Common myeloid progenitor, CD34-positive (primary cell): ENCODE measurements around the gene THYN1.
"Not testable (repeated sequence)": the region's sequence is repeated elsewhere in the genome, so short reads cannot be mapped to it uniquely, and the experiment has no call there.

Experiments
- CTCF ChIA-PET: fragments of 350-600 bp; sonication (Branson Sonifier 250); formaldehyde crosslinking; loops from one replicate; lab custom pipeline; 2021; ENCODE audit warnings: antibody characterized with exemption; lab: Charles Lee
- POLR2A ChIA-PET: fragments of 350-600 bp; sonication (Branson Sonifier 250); formaldehyde crosslinking; loops from one replicate; lab custom pipeline; 2021; ENCODE audit warnings: antibody characterized with exemption; lab: Charles Lee
- DNase-seq, 3 donors: peaks; one replicate each; pipeline versions ENCODE4 v3.0.0 to v3.0.0-alpha.2; 2013
- H3K27ac ChIP-seq, 2 experiments: 1 replicate in 1 of 2; 2 replicates in 1 of 2; pipeline ENCODE4 v1.7.0; 2013; ENCODE audit warnings: inconsistent platforms in 2 of 2, low read length in 2 of 2, mild to moderate bottlenecking in 2 of 2, low read depth in 1 of 2, moderate library complexity in 1 of 2; ENCODE audit not compliant: severe bottlenecking in 2 of 2, insufficient read depth in 1 of 2, poor library complexity in 1 of 2
- H3K27me3 ChIP-seq, 5 experiments: replicated peaks in 2 of 5; 1 replicate in 3 of 5; 2 replicates in 2 of 5; pipeline versions ENCODE4 v1.6.1 to v1.7.0; 2013; ENCODE audit warnings: low read length in 4 of 5, mild to moderate bottlenecking in 2 of 5, moderate library complexity in 2 of 5, inconsistent platforms in 1 of 5; ENCODE audit not compliant: insufficient read depth in 5 of 5, control insufficient read depth in 4 of 5
- H3K36me3 ChIP-seq, 4 experiments: 1 replicate in 2 of 4; 2 replicates in 2 of 4; pipeline versions ENCODE4 v1.6.1 to v1.7.0; 2013; ENCODE audit warnings: low read length in 3 of 4, control low read depth in 1 of 4, mild to moderate bottlenecking in 1 of 4; ENCODE audit not compliant: control insufficient read depth in 4 of 4, insufficient read depth in 4 of 4
- H3K4me1 ChIP-seq, 4 experiments: 1 replicate in 3 of 4; 2 replicates in 1 of 4; pipeline versions ENCODE4 v1.6.1 to v1.7.1; 2013; ENCODE audit warnings: low read length in 3 of 4, mild to moderate bottlenecking in 3 of 4, control low read depth in 1 of 4, inconsistent platforms in 1 of 4, moderate library complexity in 1 of 4; ENCODE audit not compliant: control insufficient read depth in 4 of 4, insufficient read depth in 4 of 4; ENCODE audit errors: control extremely low read depth in 1 of 4
- H3K4me3 ChIP-seq, 7 experiments: 1 replicate in 4 of 7; 2 replicates in 3 of 7; pipeline versions ENCODE4 v1.5.1 to v1.7.0; 2013; ENCODE audit warnings: mild to moderate bottlenecking in 7 of 7, low read length in 6 of 7, moderate library complexity in 6 of 7, inconsistent platforms in 2 of 7, low read depth in 2 of 7, control low read depth in 1 of 7; ENCODE audit not compliant: insufficient read depth in 4 of 7, control insufficient read depth in 1 of 7; ENCODE audit errors: extremely low read depth in 1 of 7
- H3K9me3 ChIP-seq, 5 experiments: 1 replicate in 4 of 5; 2 replicates in 1 of 5; pipeline versions ENCODE4 v1.6.1 to v1.7.1; 2013; ENCODE audit warnings: low read length in 4 of 5, mild to moderate bottlenecking in 2 of 5, inconsistent platforms in 1 of 5, low read depth in 1 of 5, moderate library complexity in 1 of 5; ENCODE audit not compliant: control insufficient read depth in 4 of 5, insufficient read depth in 2 of 5; ENCODE audit errors: control extremely low read depth in 1 of 5
- WGBS: methylation state at CpG from one replicate; pipeline ENCODE4 v1.1.5; 2013; ENCODE audit not compliant: insufficient coverage; 5-methylcytosine and 5-hydroxymethylcytosine counted together

THYN1 gene

DNA sequence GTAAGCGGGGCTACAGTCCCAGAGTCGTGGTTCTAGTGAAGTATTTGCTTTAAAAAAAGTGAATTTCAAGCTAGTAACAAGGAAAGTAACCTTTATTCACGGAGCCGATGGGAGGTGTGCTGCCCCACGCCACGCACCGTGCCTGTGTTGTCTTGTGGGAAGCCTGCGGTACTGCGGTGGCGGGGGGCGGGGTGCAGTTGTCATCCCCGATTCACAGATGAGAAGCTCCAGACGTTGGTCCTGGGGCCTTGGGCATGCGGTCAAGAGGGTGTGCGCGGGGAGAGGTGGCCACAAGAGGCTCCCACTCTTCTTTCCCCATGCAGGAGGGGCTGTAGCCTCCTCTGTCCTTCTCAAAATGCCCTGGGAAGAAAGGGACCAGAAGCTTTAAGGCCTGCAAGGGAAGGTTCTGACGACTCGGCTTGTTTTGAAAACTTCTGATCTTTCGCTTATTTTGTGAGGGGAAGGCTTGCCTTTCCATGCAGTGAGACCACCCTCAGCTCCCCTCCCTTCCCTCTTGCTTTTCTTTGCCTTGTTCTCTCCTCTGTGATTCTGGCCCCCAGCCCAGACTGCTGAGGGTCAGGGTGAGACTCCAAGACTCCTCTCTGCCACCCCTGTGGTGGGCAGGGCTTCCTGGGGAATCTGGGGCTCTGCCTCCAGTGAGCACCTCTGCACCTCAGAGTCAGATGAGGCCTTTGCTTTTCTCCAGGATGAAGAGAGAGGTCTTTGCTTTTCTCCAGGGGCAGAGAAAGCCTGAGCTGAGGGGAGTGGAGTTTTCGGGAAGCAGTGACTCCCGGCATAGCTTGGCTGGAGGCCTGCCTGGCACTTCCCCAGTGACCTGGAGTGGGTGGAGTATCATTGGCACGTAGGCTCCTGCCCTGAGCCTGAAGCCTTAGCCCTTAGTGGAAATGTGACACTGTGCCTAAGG, 29.2 kb upstream of the THYN1 start:
- DNase-seq = no peak
- peaks cover 0 to 11% (median 4%) of the 10 kb centered on the region in 5 experiments for H3K9me3 ChIP-seq
- no peak overlapping the region for H3K4me3 ChIP-seq
- peaks cover 9 to 37% (median 16%) of the 10 kb centered on the region in 5 experiments for H3K27me3 ChIP-seq
- ChIA-PET CTCF (no interaction called here), POLR2A (no interaction called here)
- H3K4me1 ChIP-seq = peaks cover 0 to under 1% (median 0%) of the 10 kb centered on the region in 4 experiments
- WGBS = 96% methylated on average over 18 of the region's 22 CpGs
- H3K36me3 ChIP-seq = no peaks in the 10 kb centered on the region
- no peak overlapping the region for H3K27ac ChIP-seq

GRCh38 chr11:134281635-134282034, 28.5 kb upstream of the THYN1 start:
- H3K4me1 ChIP-seq, DNase-seq, H3K4me3 ChIP-seq, H3K36me3 ChIP-seq, H3K27ac ChIP-seq, POLR2A ChIA-PET, CTCF ChIA-PET: not testable (repeated sequence)
- 100% methylated on average over 1 of the region's 17 CpGs for WGBS
- Histone ChIP-seq H3K27me3 (peaks cover 9 to 44% (median 21%) of the 10 kb centered on the region in 5 experiments), H3K9me3 (peaks cover 0 to 11% (median 4%) of the 10 kb centered on the region in 5 experiments)

- peaks cover 14 to 73% (median 37%) of the 10 kb centered on the region in 5 experiments for H3K27me3 ChIP-seq
- H3K9me3 ChIP-seq = peaks cover 0 to 11% (median 4%) of the 10 kb centered on the region in 5 experiments
- H3K4me3 ChIP-seq = no peak overlapping the region
- no peaks in the 10 kb centered on the region for H3K36me3 ChIP-seq
- 100% methylated on average over 2 of the region's 4 CpGs for WGBS
- ChIA-PET POLR2A (no interaction called here), CTCF (interaction anchor here (0.9 to 1.1 kb wide), 2 partner anchors 8 to 12 kb away, joined by 3 to 4 read pairs; no protein-coding TSS in a partner anchor)
- H3K4me1 ChIP-seq = peaks cover 0 to 22% (median 19%) of the 10 kb centered on the region in 4 experiments
- no peak for DNase-seq
- H3K27ac ChIP-seq = no peak overlapping the region
Observed at GRCh38 chr11:134278356-134278755, 25.2 kb upstream of the THYN1 start.

- 27% methylated on average over 29 of the region's 36 CpGs for WGBS
- peak overlapping the region in 3 of 7 experiments; percentile 54 to 72 (median 57) for H3K4me3 ChIP-seq
Observed at GRCh38 chr11:134277183-134278001, 24.2 kb upstream of the THYN1 start.

DNA sequence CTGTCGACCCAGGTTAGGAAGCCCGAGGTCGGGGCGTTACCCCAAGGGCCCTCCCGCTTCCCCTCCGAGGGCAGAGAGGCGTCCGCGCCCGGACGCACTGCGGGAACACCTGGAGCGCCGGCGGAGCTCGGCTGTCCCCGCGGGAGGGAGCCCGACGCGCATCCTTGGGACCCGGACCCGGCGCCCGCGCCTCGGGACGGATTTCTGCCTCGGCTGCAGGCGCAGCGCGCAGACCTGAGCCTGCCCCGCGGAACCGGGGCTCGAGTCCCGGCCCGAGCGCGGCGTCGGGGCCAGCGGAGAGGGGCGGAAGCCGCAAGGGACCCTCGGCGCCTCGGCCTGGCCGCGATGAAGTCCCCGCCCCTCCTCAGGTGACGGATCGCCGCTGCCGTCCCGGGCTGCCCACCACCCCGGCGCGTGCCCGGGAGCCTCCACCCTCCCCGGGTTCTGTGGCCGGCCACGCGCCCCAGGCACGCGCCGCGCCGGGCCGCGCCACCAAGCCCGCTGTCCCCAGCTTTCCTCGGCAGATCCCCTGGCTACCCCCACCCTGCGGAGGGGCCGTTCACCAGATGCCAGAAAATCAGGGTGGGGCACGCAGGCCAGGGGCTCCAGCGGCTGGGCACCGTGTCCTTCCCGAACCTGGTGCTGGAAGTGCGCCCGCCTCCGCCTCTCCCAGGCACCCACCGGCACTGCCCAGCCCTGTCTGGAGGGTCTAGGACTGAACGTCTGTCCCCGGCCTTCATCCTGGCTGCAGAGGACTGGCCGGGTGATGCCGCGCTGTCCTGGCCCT, 23.4 kb upstream of the THYN1 start:
- Histone ChIP-seq H3K9me3 (peaks cover 0 to 11% (median 6%) of the 10 kb centered on the region in 5 experiments), H3K4me1 (peaks cover 0 to 22% (median 19%) of the 10 kb centered on the region in 4 experiments), H3K4me3 (peak overlapping the region; percentile 40 to 72 (median 44)), H3K27ac (no peak overlapping the region), H3K36me3 (no peaks in the 10 kb centered on the region), H3K27me3 (peaks cover 14 to 87% (median 48%) of the 10 kb centered on the region in 5 experiments)
- CTCF ChIA-PET = interaction anchor here (1.3 to 5.1 kb wide), 3 partner anchors 14 to 26 kb away, joined by 3 to 40 read pairs (median 10); no protein-coding TSS in a partner anchor
- no peak for DNase-seq
- POLR2A ChIA-PET = no interaction called here
- under 1% methylated on average over 78 of the region's 88 CpGs for WGBS

More at GRCh38 chr11:134277183-134278001, 24.2 kb upstream of the THYN1 start:
- Histone ChIP-seq H3K27ac (no peak overlapping the region), H3K36me3 (no peaks in the 10 kb centered on the region), H3K4me1 (peaks cover 0 to 22% (median 19%) of the 10 kb centered on the region in 4 experiments), H3K27me3 (peaks cover 14 to 79% (median 46%) of the 10 kb centered on the region in 5 experiments), H3K9me3 (peaks cover 0 to 11% (median 6%) of the 10 kb centered on the region in 5 experiments)
- CTCF ChIA-PET = interaction anchor here (0.9 to 2.4 kb wide), 2 partner anchors 11 to 27 kb away, joined by 3 to 10 read pairs; no protein-coding TSS in a partner anchor
- POLR2A ChIA-PET = no interaction called here
- no peak for DNase-seq
